HG03097 (cell line): ENCODE results near the gene DNAJC5G.
"Not testable (repeated sequence)": the region's sequence is repeated elsewhere in the genome, so short reads cannot be mapped to it uniquely, and the experiment has no call there.

Experiments
- ATAC-seq: cut with Tn5 transposase; IDR thresholded peaks from one replicate; pipeline ENCODE4 v1.9.1; 2021; ENCODE audit not compliant: unreplicated experiment, low FRiP score

The DNAJC5G gene

DNA sequence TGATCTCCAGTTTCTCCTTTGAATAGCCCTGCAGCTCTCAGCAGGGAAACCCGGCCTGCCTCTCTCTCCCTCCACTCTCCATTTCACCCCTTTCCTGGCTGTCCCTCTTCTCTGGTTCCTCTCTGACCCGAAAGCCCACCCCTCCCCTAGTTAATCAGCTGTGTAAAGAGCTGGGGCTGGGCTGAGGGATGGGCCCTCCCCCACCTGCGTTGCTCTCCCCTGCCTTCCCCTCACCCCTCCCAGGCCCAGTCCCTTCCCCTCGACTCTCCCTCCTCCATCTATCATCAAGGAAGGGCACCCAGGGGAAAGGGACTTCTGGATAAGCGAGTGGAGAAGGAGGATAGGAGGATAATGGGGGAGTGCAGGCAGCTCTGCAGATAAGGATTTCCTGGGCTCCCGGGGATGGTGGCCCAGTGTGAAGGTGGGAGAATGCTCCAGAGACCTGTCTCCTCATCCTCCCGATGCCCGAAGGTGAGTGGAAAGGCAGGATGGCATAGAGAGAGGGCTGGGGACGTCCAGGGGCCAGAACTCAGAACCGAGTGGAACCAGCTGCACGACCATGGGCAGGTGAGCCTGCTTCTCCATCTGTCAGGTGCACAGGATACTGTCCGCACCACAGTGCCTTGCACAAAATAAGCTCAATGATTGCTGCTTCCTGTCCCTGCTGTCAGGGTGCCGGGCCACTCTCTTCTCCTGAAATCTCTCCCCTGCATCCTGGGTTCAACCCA lies 24.4 kb upstream of the DNAJC5G start:
- ATAC-seq: no peak

DNA sequence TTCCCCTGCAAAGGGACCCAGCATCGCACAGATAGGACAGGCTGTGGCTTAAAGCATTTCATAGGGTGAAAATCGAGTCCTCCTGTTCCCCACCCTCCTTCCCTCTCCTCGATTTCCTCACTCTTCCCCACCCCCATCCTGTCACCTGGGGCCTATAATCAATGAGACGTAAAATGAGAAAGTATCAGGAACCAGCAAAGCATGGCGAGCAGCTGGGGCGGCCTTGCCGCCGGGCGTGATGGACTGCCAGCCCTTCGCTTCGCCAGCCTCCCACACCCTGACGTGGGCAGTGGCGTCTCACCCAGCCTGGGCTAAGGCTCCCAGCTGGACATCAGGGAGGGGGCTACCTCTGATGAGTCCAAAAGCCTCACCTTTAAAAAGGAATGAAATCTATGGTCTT lies 23.5 kb upstream of the DNAJC5G start:
- no peak for ATAC-seq

DNA sequence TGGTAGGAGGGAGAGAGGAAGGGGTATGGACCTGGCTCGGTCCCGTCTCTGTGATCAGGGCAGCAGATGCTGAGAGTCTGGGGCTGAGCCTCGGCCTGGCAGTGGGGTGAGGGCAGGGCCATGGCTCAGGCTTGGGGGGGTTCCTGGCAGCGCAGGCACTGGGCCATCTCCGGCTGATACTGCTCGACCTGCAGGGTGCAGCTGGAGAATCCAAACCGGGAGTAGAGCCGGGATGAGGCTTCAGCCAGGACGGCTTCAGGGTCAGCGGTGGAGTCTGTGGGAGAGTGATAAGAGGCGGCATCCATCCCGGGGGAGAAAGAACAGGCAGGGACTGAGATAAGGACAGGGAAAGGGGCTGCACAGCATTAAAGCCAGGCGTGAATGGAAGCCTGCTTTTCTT lies 20.0 kb upstream of the DNAJC5G start:
- ATAC-seq: no peak

DNA sequence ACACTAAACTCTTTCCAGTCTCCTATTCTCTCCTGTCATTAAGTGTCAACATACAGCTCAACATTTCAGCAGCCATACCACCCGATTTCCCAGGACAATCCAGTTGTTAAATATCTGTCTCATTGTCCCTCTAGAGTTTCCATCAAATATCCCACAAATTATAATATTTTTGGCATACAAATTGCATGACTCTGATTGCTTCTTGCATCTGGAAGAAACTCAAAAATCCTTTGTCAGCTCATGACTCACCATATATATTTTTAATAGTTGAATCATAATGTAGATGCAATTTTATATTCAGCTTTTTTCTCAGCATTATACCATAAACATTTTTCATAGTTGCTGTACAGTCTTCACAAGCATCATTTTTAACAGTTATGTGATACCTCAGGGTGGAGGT lies 19.6 kb upstream of the DNAJC5G start:
- no peak for ATAC-seq

DNA sequence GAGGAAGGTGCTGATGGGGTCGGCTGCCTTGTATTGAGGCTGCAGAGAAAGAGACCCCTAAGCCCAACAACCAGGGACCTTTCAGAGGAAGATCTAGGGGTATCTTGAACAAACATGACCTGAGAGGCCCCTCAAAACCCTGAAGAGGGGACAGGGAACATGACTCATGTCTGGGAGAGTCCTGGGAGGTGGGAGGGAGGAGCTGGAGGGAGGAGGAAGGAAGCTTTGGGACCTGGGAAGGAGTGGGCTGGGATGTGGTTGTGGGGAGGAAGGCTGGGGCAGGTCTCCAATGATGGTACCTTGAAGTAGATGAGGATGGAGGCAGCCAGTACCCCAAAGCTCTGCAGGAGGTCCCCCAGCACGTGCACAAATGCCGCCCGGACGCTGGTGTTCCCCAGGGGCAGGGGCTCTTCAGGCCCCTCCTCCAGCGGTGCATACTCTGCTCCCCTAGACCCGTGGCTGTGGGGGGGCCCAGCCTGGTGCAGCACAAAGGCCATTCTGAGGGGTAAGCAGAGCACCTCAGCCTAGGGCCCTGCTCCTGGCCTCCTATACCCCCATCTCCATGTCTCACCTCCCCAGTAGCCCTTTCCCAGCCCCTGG lies 18.3 kb upstream of the DNAJC5G start:
- no peak for ATAC-seq

DNA sequence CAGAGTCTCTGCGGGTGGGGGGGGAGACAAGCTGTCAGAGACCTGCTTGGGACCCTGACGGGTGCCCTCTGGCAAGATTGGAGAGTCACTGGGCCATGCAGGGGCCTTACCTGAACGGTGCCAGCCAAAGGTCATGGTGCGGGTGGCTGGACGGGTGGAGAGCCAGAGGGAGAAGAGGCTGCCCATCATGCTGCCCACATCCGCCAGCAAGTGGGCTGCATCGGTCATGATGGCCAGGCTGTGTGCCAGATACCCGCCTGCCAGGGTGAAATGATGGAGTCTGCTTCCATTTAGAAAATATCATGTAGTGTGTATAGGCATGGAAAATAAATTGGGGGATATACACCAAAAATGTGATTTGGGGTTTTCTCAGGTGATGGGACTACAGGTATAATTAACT lies 17.2 kb upstream of the DNAJC5G start:
- no peak for ATAC-seq

DNA sequence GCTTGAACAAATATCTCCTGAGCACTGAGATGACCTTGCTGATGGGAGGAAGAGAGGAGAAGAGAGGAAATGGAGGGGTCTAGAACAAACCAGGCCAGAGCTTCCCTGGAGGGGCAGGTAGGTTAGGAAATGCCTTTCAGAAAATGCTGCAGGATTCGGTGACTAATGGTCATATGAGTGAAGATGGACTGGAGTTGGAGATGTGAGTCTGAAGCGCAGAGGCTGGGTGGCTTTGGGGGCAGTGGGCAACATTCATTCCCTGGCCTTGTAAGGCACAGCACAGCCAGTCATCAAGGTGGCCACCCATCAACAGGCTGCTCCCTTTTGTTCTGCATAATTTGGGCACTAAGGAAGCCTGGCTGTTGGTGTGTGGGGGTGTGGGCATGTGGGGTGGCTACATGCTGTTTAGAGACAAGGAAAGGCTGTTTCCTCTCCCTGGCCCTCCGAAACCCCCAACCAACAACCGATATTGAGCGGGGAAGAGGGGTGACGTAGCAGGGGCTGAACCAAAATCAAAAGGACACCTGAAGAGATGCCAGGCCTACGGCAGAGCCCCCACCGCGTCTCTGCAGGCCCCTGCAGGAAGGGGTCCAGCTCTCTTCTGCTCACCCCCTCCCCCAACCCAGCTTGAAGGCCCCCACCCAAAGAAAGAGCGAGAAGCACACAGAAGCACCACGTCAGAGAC lies 13.8 kb upstream of the DNAJC5G start:
- no peak for ATAC-seq

DNA sequence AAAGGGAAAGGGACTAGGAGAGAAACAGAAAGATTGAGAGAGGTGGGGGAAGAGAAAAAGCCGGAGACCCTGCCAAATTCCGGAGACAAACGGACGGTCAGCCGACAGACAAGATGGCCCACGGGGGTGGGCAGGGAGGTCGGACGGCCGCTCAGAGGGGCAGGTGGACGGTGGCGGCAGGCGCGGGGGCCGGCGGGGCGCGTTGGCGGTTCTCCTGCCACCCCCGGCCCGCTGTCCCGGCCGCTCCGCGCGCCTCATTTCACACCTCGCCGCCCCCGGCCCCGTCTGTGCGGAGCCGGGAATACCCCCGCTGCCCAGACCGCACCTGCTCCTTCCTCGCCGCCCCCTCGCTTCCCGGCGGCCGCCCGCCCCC lies 13.3 kb upstream of the DNAJC5G start:
- no peak for ATAC-seq

DNA sequence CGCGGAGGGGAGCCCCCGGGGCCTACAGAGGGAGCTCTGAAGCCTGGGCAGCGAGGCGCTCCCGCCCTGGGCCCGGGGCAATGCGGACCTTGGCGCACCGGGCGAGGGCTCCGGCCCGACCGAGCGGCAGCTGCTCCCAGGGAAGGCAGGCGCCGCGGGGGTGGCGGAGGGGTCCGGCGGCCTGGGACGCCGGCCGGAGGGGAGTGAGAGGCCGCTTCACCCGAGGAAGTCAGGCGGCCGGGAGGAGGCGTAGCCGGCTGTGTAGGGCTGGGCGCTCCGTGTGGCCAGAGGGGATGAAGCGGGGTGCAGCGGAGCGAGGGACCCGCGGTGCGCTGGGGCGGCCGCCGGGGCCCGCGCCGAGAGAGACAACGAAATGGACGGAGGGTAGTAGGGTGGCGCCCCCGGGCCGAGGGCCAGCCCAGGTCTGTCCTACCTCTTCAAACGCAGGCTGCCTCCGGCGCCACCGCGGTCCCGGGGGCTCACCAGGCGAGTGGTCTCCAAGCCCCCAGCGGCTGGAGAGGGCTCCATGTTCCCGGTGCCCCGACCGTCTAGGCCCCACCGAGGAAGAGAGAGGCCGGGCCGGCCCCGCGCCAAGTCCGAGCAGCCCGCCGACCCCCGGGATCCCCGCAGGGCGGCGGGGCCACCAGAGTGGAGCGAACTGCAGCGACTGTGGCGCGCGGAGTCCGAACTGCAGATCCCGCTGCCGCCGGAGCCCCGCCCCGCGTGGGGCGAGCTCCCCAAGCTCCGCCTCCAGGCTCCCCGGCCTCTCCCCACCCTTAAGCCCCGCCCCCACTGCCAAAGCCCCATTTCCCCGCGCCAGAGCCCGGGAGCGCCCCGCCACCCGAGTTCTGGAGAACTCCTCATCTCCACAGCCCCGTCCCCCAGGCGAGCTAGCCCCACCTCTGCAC lies 12.6 kb upstream of the DNAJC5G start, which contains the start of gene SLC30A3:
Gene SLC30A3, minus strand, starts transcription at position 669 of the 908 bp plus-strand sequence. Its CDS starts 141 bp downstream, at position 528.
- ATAC-seq: no peak

DNA sequence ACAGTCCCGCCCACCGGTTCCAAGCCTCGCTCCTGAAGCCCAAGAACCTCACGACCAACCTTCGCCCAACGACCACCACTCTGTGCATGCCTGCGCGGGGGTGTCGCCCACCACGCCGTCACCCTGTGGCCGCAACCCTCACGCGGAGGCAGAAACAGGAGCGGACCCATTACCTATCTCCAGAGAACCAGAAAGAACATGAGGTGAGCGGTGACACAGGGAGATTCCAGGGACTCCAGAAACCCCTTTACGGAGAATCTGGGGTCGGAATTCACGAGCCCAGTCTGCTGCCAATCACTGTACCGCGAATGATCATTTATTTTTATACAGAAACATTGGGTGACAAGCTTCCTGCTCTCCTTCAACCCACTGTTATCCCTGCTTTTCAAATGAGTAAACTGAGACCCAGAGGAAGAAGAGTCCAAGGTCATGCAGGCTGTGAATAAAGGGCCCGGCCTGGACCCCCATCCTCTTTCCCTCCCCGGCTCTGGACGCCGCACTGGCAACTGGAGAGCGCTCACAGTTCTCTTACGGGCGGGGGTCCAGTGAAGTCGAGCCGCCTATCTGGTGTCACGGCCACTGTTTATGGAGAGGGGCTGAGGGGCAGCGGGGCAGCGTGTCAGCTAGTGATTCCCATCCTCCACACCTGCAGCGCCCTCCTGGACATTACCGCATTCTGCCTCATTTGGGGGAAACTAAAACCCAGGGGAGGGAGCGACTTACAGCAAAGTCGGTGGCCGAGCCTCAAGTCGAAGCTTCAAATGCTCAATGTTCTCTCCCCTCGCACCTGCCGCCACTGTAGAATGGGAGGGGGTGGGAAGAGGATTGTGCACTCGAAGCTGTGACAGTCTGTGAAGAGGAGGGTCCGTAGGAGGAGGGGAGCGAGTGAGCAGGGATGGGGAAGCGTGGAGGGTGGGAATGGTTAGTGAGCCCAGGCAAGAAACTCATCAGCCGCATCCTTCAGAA lies 11.7 kb upstream of the DNAJC5G start:
- ATAC-seq: no peak

DNA sequence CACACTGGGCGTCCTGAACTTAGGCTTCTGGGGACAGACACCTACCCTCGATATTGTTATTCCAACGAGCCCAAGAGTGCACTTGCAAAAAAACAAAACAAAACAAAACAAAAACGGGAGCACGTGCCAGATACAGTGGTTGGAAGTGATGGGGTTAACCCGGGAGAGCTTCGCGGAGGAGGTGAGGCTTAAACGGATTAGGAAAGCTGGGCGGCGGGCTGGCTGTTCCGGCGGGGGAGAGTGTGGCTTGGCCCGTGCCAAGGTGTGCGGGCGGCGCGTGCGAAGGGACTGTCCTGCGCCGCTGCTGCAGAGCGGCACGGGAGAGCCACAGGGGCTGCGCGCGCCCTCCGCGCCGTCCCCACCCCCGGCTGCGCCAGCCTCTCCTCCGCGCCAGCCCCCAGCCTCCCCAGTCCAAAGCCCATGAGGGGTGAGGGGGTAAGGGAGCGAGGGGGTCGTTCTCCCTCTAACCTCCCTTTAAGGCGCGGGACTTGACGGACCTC lies 10.9 kb upstream of the DNAJC5G start:
- no peak for ATAC-seq

DNA sequence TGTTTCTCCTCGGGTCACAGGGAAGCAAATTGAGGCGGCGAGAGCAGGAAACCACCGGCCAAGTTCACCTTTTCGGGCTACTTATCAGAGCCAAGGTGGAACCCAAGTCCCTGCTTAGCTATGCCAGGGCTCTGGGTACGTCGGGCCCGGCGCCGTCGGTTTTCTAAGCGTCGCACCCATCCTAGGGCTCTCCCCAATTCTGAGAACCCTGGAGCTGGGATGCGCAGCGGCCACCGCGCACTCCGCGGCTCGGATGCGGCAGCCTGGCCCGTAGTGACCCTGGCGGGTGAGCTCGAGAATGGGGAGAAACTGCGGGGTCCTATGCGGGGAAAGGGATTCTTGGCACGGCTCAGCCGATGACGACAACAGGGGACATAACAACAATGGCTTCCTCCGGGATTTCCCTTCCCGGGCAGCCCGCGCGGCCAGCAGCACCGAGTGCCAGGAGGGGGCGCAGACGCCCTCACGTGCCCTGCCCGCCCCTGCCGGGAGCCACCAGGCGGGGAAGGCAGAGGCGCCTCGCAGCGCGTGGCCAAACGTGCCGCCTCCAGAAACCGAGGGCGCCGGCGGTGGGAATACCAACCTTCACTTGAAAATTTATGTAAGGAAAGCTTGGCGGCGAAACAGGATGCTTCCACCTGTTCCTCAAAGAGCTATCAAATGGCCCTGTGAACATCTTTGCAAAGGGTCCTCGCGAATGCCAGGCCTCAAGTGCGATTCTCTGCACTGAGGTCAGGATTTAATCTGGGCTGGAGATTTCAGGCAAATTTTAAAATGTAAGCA lies 10.3 kb upstream of the DNAJC5G start:
- ATAC-seq: no peak

DNA sequence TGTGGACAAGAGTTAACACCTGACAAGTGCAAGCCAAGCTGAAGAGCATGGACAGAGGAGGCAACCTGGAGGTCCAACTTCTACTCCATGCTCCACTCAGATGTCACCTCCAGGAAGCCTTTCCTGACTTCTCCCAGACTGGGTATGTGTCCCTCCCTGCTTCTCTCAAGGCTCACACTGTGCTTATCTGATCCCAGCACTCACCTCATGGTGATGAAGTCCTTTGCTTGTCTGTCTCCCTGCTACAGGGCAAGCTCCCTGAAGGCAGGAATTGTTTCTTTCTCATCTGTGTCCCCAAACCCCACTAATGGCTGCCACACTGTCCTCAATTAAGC lies 9.7 kb upstream of the DNAJC5G start:
- no peak for ATAC-seq

DNA sequence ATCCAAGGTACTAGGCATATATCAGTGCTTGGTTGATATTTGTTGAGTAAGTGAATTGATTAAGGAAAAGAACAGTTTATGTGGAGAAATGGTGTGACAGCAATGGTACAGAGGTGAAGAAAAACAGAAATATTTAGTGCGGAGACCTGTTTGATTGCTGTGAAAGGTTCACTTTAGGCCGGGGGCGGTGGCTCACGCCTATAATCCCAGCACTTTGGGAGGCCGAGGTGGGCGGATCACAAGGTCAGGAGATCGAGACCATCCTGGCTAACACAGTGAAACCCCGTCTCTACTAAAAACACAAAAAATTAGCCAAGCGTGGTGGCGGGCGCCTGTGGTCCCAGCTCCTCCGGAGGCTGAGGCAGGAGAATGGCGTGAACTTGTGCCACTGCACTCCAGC lies 6.9 kb upstream of the DNAJC5G start:
- ATAC-seq: not testable (repeated sequence)

DNA sequence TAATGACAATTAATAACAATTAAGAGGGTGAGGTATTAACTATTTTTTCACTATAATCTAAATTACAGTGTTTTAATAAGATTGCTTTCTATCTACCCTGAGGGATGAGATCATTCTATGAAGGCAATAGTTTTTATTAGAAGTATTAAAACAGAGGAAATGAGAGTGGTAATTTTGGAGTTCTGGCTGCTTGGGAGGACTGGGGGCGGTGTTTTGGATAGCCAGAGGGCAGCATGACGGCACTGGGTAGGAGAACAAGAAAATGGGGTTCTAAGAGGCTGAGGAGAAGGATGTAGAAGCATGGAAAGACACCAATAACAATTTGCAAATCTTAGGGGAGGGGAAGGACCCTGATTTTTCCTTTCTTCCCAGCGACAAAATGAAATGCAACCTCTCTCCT lies 5.1 kb upstream of the DNAJC5G start:
- no peak for ATAC-seq

DNA sequence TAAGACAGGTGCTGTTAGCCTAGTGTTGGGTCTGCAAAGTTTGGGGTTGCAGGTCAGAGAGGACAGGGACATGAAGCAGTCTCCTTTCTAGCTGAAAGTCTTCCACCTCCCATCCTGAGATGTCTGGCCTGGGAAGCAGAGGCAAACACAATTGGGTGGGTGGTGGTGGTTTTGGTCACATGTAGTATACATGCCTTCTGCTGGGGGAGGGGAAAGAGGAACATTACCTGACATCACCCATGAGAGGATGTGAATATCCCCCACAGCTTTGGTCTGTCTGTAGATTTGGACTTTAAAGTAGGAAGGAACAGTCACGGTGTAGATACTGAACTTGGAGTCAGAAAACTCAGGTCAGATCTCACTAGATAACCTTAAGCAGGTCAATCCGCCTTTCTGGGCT lies 4.6 kb upstream of the DNAJC5G start:
- no peak for ATAC-seq

DNA sequence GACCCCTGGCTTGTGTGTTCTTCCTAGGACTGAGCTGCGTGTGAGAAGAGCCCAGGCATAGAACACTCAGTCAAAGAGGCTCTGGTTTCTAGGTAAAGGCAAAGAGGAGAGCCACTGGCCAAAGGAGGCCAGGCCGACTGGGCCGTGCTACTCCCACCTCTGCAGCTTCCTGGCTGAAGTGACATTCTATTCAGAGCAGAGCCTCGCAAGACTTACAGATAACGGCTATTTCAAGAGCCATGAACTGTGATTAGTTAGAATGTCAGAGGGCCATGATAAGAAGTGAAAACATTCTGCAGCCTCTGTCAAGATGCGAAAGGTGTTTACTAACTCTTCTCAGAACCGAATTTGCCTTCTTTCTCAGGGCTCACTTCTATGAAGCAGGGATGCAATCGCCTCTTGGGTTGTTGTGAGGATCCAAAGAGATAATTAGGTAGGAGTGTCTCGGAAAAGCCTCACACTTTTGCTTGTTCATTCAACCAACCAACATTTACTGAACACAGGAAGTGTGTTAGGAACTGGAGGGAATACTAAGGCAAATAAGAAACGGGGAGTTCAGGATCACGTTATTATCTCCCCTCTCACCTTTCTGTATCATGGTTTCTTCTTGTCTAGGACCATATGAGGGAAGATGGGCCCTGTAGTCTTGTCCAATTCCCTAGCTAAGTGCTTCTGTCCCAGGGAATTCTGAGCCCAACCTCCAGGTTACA lies 3.4 kb upstream of the DNAJC5G start:
- ATAC-seq: no peak
